Activated CD4-positive, alpha-beta T cell treated with anti-CD3 and anti-CD28 coated beads, Interleukin-2, Interleukin-4, amounts not matched to agents 100 ng/mL and 50 ng/mL, durations not matched to agents 16 hours and 8 hours (primary cell): ENCODE results near the gene ARHGAP22.
A peak's percentile ranks its signal among the peaks of the same experiment; 100 is the strongest.

Experiments
- DNase-seq: peaks from one replicate; pipeline ENCODE4 v3.0.0-alpha.2; 2020; ENCODE audit warnings: low spot score

Gene ARHGAP22

DNA sequence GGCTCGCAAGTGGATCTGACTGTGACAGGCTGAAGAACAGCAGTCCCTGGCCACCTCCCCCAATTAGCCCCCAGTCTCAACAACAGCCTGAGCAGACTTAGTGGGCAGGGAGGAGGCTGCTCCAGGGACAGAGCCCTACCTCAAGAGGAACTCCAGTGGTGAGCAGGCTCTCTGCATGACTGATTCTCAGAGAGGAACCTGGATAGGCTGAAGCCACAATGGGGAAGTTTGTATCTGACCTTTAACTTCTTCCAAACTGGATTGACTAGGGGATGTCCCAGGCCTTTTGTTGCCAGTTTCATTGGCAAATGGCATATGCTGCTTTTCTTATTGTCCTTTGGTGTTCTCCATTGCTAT, 93.0 kb downstream of the ARHGAP22 start:
- DNase-seq = no peak

DNA sequence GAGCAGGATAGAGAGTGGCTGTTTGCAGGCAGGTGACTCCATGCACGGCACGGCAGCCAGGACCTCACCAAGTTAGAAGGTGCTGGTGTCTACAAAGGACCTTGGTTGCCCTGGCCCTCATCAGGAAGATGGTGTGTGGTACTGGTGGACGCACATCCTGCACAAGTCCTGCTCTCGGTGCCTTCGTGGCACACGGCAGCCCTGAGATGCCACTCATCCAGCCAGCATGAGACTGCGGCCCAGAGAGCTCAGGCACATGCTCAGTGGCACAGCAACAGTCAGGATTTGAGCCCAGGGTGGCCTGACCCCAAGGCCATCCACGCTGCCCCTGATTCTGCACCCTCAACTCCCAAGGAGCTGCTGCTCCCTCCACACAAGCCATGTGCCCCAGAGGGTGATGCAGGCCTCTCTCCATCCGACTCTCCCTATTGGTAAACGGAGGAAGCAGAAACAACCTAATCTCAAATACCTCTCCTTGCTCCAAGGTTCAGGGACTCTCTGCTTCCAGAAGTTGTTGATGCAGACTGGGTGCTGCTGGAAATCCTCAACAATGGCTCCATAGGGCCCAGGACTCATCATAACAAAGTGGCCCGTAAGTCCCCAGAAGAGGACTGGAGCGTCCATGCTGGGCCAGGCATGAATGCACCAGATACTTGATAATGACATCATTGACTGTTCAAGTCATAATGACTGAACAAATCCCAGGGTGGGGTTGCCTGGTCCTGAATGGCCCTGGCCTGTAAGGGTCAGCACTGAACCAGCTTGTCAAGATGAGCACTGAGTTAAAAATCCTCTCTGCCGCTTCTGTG, 93.6 kb downstream of the ARHGAP22 start:
- DNase-seq = no peak

DNA sequence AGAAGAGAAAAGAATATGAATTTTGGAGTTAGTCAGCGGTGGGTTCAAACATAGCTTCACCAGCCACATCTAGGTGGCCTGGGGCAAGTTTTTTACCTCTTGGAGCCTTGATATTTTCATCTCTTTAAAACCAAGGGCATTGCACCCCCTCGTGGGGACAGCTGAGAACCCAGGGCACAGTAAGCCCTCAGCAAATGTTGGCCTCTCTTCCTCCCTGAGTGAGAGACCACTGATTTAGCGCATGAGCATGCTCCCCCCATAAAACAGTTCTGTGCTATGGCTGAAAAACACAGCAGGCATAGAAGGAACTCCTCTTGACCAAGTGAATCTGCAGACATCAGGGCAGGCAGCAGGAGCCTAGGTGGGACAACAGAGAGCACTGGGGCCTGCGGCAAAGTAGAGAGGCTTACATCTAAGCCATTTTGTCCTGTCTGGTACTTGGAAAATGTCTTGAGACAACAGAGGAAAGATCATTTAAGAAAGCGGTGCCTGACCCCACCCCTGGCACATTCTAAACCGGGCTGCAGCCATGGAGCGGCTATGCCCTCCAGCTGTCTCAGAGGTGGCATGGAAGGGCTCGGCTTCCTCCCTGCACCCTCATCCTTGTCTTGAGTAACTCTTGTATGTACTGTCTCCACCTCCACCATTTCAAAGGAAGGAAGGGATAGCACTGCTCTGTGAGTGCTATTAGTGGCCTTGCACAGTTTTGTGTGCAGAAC, 94.7 kb downstream of the ARHGAP22 start:
- peak; percentile 3 for DNase-seq

- no peak for DNase-seq
Observed at GRCh38 chr10:48508791-48509772, 95.8 kb downstream of the ARHGAP22 start.

- no peak for DNase-seq
Observed at GRCh38 chr10:48507933-48508790, 96.7 kb downstream of the ARHGAP22 start.

- no peak for DNase-seq
Observed at GRCh38 chr10:48507494-48507893, 97.4 kb downstream of the ARHGAP22 start.

- DNase-seq = peak; percentile 49
Observed at GRCh38 chr10:48506147-48506917, 98.5 kb downstream of the ARHGAP22 start.

- DNase-seq = no peak
Observed at GRCh38 chr10:48505394-48506112, 99.3 kb downstream of the ARHGAP22 start.

DNA sequence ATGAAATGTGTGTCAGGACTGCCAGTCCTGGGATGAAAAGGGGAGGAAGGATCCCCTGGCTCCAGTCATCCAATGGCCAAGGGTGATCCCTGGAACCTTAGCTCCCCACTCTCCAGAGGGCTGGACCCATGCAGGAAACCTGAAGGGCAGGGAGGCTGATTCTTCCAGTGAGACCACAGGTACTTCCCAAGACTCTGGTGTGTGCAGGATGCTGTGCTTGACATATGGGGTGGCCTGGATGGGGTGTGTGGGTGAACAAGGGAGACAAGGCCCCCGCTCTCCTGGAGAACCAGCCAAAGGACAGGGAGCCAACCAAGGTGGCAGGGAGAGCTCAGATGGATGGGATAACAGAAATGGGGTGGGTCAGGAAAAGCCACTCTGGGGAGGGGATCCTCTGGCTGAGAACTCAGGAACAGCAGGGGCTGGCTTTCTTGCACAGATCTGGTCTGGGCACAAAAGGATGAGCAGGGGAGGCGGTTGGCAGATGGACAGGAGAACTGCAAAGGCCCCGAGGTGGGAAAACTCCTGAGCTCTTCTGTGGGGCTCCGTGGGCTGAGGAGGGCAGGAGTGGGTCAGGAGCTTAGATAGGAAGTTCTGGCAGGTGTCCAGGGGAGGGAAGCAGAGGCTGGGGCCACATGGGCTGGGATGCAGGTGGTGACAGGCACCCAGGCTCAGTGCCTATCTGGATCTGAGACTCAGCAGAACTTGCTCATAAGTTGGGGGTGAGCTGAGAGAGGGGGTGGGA, 100.6 kb downstream of the ARHGAP22 start:
- DNase-seq = no peak

GRCh38 chr10:48503293-48503911, 101.5 kb downstream of the ARHGAP22 start:
- DNase-seq = no peak

DNA sequence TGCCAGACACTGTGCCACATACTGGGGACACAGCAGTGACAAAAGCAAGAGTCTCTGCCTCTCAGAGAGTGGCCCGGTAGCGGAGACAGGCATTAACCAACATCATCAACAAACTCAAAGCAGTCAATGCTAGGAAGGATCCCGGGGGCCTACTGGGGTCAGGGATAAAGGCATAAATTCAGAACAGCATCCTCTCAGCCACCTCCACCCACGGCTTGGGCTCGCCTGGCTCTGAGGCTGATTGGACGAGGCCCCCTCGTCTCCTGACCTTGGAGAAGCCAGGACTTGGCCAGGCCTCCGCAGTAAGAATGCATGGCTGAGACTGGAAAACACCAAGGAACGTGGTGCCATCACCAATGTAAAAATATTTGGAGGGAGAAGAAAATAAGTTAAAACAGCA, 102.1 kb downstream of the ARHGAP22 start:
- no peak for DNase-seq

- no peak for DNase-seq
Observed at GRCh38 chr10:48501787-48502771, 102.8 kb downstream of the ARHGAP22 start.

DNA sequence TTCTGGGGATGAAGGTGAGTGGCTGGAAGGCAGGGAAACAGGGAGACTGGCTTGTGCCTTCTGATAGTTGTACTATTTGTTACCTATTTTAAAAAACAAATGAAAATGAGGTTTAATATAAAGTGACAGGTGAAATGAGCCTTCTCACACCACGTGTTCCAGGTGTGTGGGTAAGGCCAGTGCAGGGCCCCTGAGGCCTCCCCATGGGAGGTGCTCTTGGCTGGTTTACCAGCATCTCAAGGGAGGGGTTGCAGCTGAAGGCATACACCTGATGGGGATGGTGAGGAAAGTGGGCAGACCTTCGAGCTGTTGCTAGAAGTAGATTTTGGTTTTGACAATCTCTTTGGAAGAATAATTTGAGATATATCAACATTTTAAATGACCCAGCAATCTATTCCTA, 103.6 kb downstream of the ARHGAP22 start:
- DNase-seq = no peak

DNA sequence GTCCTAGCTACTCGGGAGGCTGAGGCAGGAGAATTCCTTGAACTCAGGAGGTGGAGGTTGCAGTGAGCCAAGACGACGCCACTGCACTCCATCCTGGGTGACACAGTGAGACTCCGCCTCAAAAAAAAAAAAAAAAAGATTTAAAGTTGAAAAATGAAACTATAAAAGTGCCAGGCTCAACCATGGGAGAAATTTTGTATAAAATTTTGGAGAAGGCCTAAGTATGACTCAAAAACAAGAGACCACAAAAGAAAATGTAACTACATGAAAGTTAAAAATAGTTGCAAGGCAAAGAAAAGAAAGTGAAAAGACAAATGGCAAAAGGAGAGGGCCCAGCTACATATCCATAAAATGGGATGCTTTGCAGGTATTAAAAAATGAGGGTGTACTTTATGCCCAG, 104.1 kb downstream of the ARHGAP22 start:
- DNase-seq = no peak

- DNase-seq = no peak
Observed at GRCh38 chr10:48498940-48499510, 105.8 kb downstream of the ARHGAP22 start.

DNA sequence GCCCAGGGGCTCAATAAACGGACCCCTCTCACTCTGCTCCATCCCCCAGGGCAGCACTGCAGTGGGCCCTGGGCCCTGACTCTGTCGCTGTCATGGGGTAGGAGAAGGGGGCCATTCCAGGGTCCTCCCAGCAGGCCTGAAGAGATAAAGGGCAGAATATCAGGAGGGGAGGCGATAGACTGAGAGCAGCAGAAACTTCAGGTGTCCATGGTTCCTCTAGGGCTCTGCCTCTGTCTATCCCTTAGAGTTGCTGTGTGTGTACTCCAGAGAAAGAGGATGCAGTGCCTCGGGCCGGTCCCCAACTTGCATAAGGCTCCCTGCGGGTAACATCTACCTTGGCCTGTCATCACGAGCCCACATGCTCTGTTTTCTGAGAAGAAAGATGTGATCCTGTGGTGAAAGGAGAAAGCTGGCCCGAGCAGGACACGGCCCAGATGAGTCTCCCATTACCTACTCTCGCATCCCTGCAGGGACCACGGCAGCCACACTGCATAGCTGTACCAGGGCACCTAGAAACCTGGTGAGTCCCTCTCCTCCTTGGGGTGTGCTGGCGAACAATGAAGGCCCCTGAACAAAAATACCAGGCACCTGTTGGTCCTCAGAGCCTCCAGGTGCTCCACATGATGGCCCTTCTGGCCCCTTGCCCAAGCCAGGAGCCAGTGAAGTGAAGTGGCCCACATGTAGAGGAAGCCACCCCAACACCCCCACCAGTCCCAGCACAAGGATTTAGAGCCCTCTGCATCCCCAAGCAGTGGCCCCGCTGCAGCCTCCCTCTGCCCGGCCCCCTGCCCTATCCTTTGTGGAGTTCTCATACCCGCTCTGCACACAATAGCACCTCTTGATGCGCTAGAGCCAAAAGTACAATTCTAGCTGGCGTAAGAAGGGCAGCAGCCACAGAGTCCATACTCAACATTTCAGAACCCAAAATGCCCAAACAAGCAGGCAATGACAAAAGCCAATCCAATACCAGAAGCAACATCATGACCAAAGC, 106.8 kb downstream of the ARHGAP22 start:
- DNase-seq = no peak
